ENCODE data around the gene MEIOSIN. TPM values are rescaled to one million over a fixed set of nuclear protein-coding genes. Genes with fewer than 3 reads are reported as not detected.

Gene MEIOSIN
- total and polyA plus RNA-seq, 2 of the 13 experiments (the other 11 are each of a cell fraction or from before 2014, with no cell fraction given) = not detected

GRCh38 chr19:45767881-45768654, 34.8 kb downstream of the MEIOSIN start:
- DNase-seq (ENCODE audit: low spot score) (peak; percentile 41), ATAC-seq (no peak; the same call in 1 of the 3 replicates), FAIRE-seq (no peak)
- Histone ChIP-seq H3K27me3 (ENCODE audit: control insufficient read depth in 1 of 2, insufficient read depth in 2 of 2, low read length in 2 of 2) (peaks cover 1 to 2% of the 10 kb centered on the region in 2 experiments; a peak in 2 of 5 replicates), H3K9ac (ENCODE audit: insufficient read depth, low read depth, low read length) (peak overlapping the region; percentile 91), H4K20me1 (ENCODE audit: insufficient read depth, low read length) (no peaks in the 10 kb centered on the region), H3K27ac (ENCODE audit: extremely low read length, insufficient read depth, low read length) (peak overlapping the region; percentile 91), H3K79me2 (ENCODE audit: insufficient read depth, low read length) (peaks cover 3% of the 10 kb centered on the region), H3K36me3 (replicated peaks in 1 of 2; ENCODE audit: control insufficient read depth in 1 of 2, insufficient read depth in 2 of 2, low read length in 2 of 2) (no peaks in the 10 kb centered on the region), H3K4me2 (ENCODE audit: low read depth, low read length) (peak overlapping the region; percentile 93), H3K9me3 (ENCODE audit: low read length) (no peaks in the 10 kb centered on the region), H2AFZ (ENCODE audit: low read length) (no peak overlapping the region), H3K4me1 (ENCODE audit: insufficient read depth, low read length) (peaks cover 16% of the 10 kb centered on the region), H3K4me3 (replicated peaks in 1 of 3; ENCODE audit: insufficient read depth in 1 of 3, low read depth in 2 of 3, low read length in 3 of 3) (peak overlapping the region; percentile 75 to 87 (median 76))
- CTCF ChIA-PET (ENCODE audit: low intra/inter-chr PET ratio, low total read pairs) = no interaction called here
- in situ Hi-C loops (cut with HindIII; ENCODE audit: extremely low pct_ligation_motif_present, low pct_unique_long_range_greater_than_20kb) = no loop called here
- POLR2A ChIA-PET = interaction anchor here (1.0 to 4.7 kb wide), 19 partner anchors 9 to 184 kb away, joined by 3 to 94 read pairs (median 7); partner anchors contain the start of genes DMWD, FBXO46, FOXA3 and MYPOP
- intact Hi-C loops (cut with micrococcal nuclease; ENCODE audit: unreplicated experiment) = loop anchor here (2.0 to 5.0 kb wide), 2 partner anchors 36 to 75 kb away; partner anchors contain the start of genes FBXO46, MEIOSIN and QPCTL
- BruUV-seq (replicated peaks) = TSS peak; percentile 47
- WGBS (ENCODE audit: low lambda C conversion rate) = no CpG with 5 or more reads among the region's 102 CpGs
- 0 out of 2 replicates have a peak, but pooled peaks have one; percentile 70 for TF ChIP-seq ZNF703 (CRISPR knock-in tag; IDR thresholded peaks at IDR 0.05; ENCODE audit: borderline replicate concordance)
- TF ChIP-seq MIXL1 (CRISPR knock-in tag; IDR thresholded peaks at IDR 0.05) = no peak
- TF ChIP-seq ZNF292 (CRISPR knock-in tag; IDR thresholded peaks at IDR 0.05; ENCODE audit: borderline replicate concordance, low read depth) = no peak; the same call in 1 of the 2 replicates
- TF ChIP-seq ZNF652 (CRISPR knock-in tag; IDR thresholded peaks at IDR 0.05; ENCODE audit: borderline replicate concordance, low read depth) = no peak
- TF ChIP-seq ZNF432 (CRISPR knock-in tag; IDR thresholded peaks at IDR 0.05; ENCODE audit: borderline replicate concordance) = no peak
- TF ChIP-seq SP140L (CRISPR knock-in tag; IDR thresholded peaks at IDR 0.05; ENCODE audit: borderline replicate concordance) = no peak
- TF ChIP-seq, protein P1, sequence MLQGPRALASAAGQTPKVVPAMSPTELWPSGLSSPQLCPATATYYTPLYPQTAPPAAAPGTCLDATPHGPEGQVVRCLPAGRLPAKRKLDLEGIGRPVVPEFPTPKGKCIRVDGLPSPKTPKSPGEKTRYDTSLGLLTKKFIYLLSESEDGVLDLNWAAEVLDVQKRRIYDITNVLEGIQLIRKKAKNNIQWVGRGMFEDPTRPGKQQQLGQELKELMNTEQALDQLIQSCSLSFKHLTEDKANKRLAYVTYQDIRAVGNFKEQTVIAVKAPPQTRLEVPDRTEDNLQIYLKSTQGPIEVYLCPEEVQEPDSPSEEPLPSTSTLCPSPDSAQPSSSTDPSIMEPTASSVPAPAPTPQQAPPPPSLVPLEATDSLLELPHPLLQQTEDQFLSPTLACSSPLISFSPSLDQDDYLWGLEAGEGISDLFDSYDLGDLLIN (CRISPR knock-in tag; IDR thresholded peaks at IDR 0.05; ENCODE audit: borderline replicate concordance) = peak; percentile 87; the same call in 1 of the 2 replicates
- TF ChIP-seq ZBTB3 (CRISPR knock-in tag; IDR thresholded peaks at IDR 0.05; ENCODE audit: borderline replicate concordance, low read depth) = no peak
- peak; percentile 65; the same call in 1 of the 2 replicates for TF ChIP-seq BRD4 (CRISPR knock-in tag; IDR thresholded peaks at IDR 0.05)
- no peak for TF ChIP-seq PCBP2 (optimal IDR thresholded peaks at IDR 0.05; ENCODE audit: low read depth, low read length, poor library complexity, severe bottlenecking)
- no peak for TF ChIP-seq PBX2 (CRISPR knock-in tag; IDR thresholded peaks at IDR 0.05)
- TF ChIP-seq, protein P2, sequence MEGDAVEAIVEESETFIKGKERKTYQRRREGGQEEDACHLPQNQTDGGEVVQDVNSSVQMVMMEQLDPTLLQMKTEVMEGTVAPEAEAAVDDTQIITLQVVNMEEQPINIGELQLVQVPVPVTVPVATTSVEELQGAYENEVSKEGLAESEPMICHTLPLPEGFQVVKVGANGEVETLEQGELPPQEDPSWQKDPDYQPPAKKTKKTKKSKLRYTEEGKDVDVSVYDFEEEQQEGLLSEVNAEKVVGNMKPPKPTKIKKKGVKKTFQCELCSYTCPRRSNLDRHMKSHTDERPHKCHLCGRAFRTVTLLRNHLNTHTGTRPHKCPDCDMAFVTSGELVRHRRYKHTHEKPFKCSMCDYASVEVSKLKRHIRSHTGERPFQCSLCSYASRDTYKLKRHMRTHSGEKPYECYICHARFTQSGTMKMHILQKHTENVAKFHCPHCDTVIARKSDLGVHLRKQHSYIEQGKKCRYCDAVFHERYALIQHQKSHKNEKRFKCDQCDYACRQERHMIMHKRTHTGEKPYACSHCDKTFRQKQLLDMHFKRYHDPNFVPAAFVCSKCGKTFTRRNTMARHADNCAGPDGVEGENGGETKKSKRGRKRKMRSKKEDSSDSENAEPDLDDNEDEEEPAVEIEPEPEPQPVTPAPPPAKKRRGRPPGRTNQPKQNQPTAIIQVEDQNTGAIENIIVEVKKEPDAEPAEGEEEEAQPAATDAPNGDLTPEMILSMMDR (CRISPR knock-in tag; IDR thresholded peaks at IDR 0.05) = 0 out of 2 replicates have a peak, but pooled peaks have one; percentile 14
- TF ChIP-seq ZNF34 (CRISPR knock-in tag; IDR thresholded peaks at IDR 0.05; ENCODE audit: borderline replicate concordance) = no peak
- no peak for TF ChIP-seq MBNL3 (CRISPR knock-in tag; conservative IDR thresholded peaks at IDR 0.05)
- TF ChIP-seq CERS6 (CRISPR knock-in tag; IDR thresholded peaks at IDR 0.05) = no peak
- TF ChIP-seq ZBTB42 (CRISPR knock-in tag; IDR thresholded peaks at IDR 0.05) = 0 out of 2 replicates have a peak, but pooled peaks have one; percentile 55
- TF ChIP-seq ZBTB7B (CRISPR knock-in tag; IDR thresholded peaks at IDR 0.05) = no peak

All from HepG2 (cell line).